Fibroblast of lung (primary cell): Measurements from ENCODE around the gene CRADD. TPM values are rescaled to one million over a fixed set of nuclear protein-coding genes. Genes with fewer than 3 reads are reported as not detected.

Source experiments
- DNase-seq, 2 donors: peaks; one replicate each; pipeline versions ENCODE4 v3.0.0 to v3.0.0-alpha.2; 2010; ENCODE audit warnings: low read depth in 2 of 2
- H2AFZ ChIP-seq: 2 replicates; pipeline ENCODE4 v1.5.1; 2012; ENCODE audit warnings: low read length, control low read depth, inconsistent platforms
- H3K27ac ChIP-seq: 2 replicates; pipeline ENCODE4 v1.5.1; 2011; ENCODE audit warnings: low read length, control low read depth; ENCODE audit not compliant: insufficient read depth
- H3K27me3 ChIP-seq: 2 replicates; pipeline ENCODE4 v1.5.1; 2011; ENCODE audit warnings: mild to moderate bottlenecking, low read length; ENCODE audit not compliant: control insufficient read depth, insufficient read depth
- H3K36me3 ChIP-seq: 2 replicates; pipeline ENCODE4 v1.5.1; 2011; ENCODE audit warnings: low read length; ENCODE audit not compliant: control insufficient read depth, insufficient read depth
- H3K4me1 ChIP-seq: 2 replicates; pipeline ENCODE4 v1.5.1; 2011; ENCODE audit warnings: low read length; ENCODE audit not compliant: control insufficient read depth, insufficient read depth; ENCODE audit errors: extremely low read depth
- H3K4me2 ChIP-seq: 2 replicates; pipeline ENCODE4 v1.5.1; 2011; ENCODE audit warnings: low read length, control low read depth; ENCODE audit not compliant: insufficient read depth; ENCODE audit errors: extremely low read depth
- H3K4me3 ChIP-seq, 4 experiments: fragments of 200-600 bp in 1 of 4; sonication (generic) in 1 of 4; replicated peaks in 1 of 4; 2 replicates each; pipeline ENCODE4 v1.5.1; 2011 to 2016; ENCODE audit warnings: low read length in 4 of 4, low read depth in 3 of 4, mild to moderate bottlenecking in 3 of 4, control low read depth in 2 of 4, inconsistent platforms in 1 of 4, mixed read lengths in 1 of 4; ENCODE audit not compliant: insufficient read depth in 1 of 4; ENCODE audit errors: control extremely low read depth in 1 of 4
- H3K79me2 ChIP-seq: 2 replicates; pipeline ENCODE4 v1.5.1; 2012; ENCODE audit warnings: mild to moderate bottlenecking, low read length, inconsistent platforms; ENCODE audit not compliant: control insufficient read depth, insufficient read depth
- H3K9ac ChIP-seq: 2 replicates; pipeline ENCODE4 v1.5.1; 2011; ENCODE audit warnings: mild to moderate bottlenecking, low read length, control low read depth; ENCODE audit not compliant: insufficient read depth
- H3K9me3 ChIP-seq: 2 replicates; pipeline ENCODE4 v1.5.1; 2012; ENCODE audit warnings: low read depth, low read length; ENCODE audit not compliant: control insufficient read depth, insufficient read depth
- H4K20me1 ChIP-seq: 2 replicates; pipeline ENCODE4 v1.5.1; 2011; ENCODE audit warnings: low read length; ENCODE audit not compliant: control insufficient read depth, insufficient read depth; ENCODE audit errors: extremely low read depth
- EZH2 ChIP-seq: IDR thresholded peaks from 2 replicates; pipeline ENCODE4 v1.5.1; 2012; ENCODE audit warnings: low read length, control low read depth, mild to moderate bottlenecking; ENCODE audit errors: missing control alignments
- polyA plus RNA-seq, 2 donors: library from polyadenylated mRNA; depleted of rRNA in 1 of 2; stranded (reverse) in 1 of 2; unstranded in 1 of 2; fragments of >200 nt; gene quantifications; 2 replicates each; pipeline ENCODE4 v1.2.1, GENCODE V29; 2011 to 2012; ENCODE audit warnings: missing spikeins in 1 of 2
- total RNA-seq: library from RNA; depleted of rRNA; stranded (reverse); fragments of >200 nt; gene quantifications from 2 replicates; pipeline ENCODE4 v1.2.1, GENCODE V29; 2014
- TF ChIP-seq, protein P1 (sequence below), 2 donors: IDR thresholded peaks in 1 of 2; conservative IDR thresholded peaks in 1 of 2; 1 replicate in 1 of 2; 2 replicates in 1 of 2; pipeline ENCODE4 v1.5.1; 2011 to 2012; ENCODE audit warnings: low read length in 2 of 2, control low read depth in 1 of 2, inconsistent platforms in 1 of 2, low read depth in 1 of 2, mild to moderate bottlenecking in 1 of 2

The CRADD gene
- total and polyA plus RNA-seq, 2 donors (not counting 1 experiment from before 2014, with no cell fraction given), result 13.5 to 21.1 TPM

GRCh38 chr12:93829016-93829415 lies 151.8 kb downstream of the CRADD start:
- H3K4me1 ChIP-seq, result peaks cover 14% of the 10 kb centered on the region
- no peaks in the 10 kb centered on the region for H3K36me3 ChIP-seq
- peak overlapping the region; percentile 14 for H2AFZ ChIP-seq
- no peak for TF ChIP-seq EZH2
- TF ChIP-seq, protein P1, sequence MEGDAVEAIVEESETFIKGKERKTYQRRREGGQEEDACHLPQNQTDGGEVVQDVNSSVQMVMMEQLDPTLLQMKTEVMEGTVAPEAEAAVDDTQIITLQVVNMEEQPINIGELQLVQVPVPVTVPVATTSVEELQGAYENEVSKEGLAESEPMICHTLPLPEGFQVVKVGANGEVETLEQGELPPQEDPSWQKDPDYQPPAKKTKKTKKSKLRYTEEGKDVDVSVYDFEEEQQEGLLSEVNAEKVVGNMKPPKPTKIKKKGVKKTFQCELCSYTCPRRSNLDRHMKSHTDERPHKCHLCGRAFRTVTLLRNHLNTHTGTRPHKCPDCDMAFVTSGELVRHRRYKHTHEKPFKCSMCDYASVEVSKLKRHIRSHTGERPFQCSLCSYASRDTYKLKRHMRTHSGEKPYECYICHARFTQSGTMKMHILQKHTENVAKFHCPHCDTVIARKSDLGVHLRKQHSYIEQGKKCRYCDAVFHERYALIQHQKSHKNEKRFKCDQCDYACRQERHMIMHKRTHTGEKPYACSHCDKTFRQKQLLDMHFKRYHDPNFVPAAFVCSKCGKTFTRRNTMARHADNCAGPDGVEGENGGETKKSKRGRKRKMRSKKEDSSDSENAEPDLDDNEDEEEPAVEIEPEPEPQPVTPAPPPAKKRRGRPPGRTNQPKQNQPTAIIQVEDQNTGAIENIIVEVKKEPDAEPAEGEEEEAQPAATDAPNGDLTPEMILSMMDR (conservative IDR thresholded peaks at IDR 0.05 in 1 of 2, IDR thresholded peaks at IDR 0.05 in 1 of 2; ENCODE audit: low read depth in 1 of 2, low read length in 2 of 2), result no peak
- H3K27me3 ChIP-seq, result no peaks in the 10 kb centered on the region
- DNase-seq, result no peak
- no peak overlapping the region for H3K4me2 ChIP-seq
- H3K4me3 ChIP-seq, result no peak overlapping the region
- H3K27ac ChIP-seq, result no peak overlapping the region
- no peaks in the 10 kb centered on the region for H4K20me1 ChIP-seq
- H3K9ac ChIP-seq, result no peak overlapping the region
- H3K79me2 ChIP-seq, result no peaks in the 10 kb centered on the region
- H3K9me3 ChIP-seq, result no peaks in the 10 kb centered on the region

GRCh38 chr12:93831374-93831773 lies 154.2 kb downstream of the CRADD start:
- no peak overlapping the region for H3K4me2 ChIP-seq
- no peaks in the 10 kb centered on the region for H3K36me3 ChIP-seq
- no peak overlapping the region for H2AFZ ChIP-seq
- peaks cover 6% of the 10 kb centered on the region for H3K4me1 ChIP-seq
- DNase-seq, result no peak
- no peak overlapping the region for H3K27ac ChIP-seq
- H3K4me3 ChIP-seq, result no peak overlapping the region
- H4K20me1 ChIP-seq, result no peaks in the 10 kb centered on the region
- no peaks in the 10 kb centered on the region for H3K9me3 ChIP-seq
- H3K9ac ChIP-seq, result no peak overlapping the region
- no peak for TF ChIP-seq EZH2
- TF ChIP-seq, protein P1 (conservative IDR thresholded peaks at IDR 0.05 in 1 of 2, IDR thresholded peaks at IDR 0.05 in 1 of 2; ENCODE audit: low read depth in 1 of 2, low read length in 2 of 2), result no peak
- H3K27me3 ChIP-seq, result no peaks in the 10 kb centered on the region
- H3K79me2 ChIP-seq, result no peaks in the 10 kb centered on the region

- Histone ChIP-seq H3K4me2 (peak overlapping the region; percentile 8), H3K27me3 (no peaks in the 10 kb centered on the region), H3K4me3 (no peak overlapping the region), H4K20me1 (no peaks in the 10 kb centered on the region), H3K9me3 (no peaks in the 10 kb centered on the region), H3K4me1 (peaks cover 5% of the 10 kb centered on the region), H3K9ac (no peak overlapping the region), H3K36me3 (no peaks in the 10 kb centered on the region), H3K79me2 (no peaks in the 10 kb centered on the region), H2AFZ (no peak overlapping the region), H3K27ac (no peak overlapping the region)
- no peak for TF ChIP-seq EZH2
- TF ChIP-seq, protein P1 (conservative IDR thresholded peaks at IDR 0.05 in 1 of 2, IDR thresholded peaks at IDR 0.05 in 1 of 2; ENCODE audit: low read depth in 1 of 2, low read length in 2 of 2), result no peak
- DNase-seq, result peak; percentile 36 to 39
These were observed 155.0 kb downstream of the CRADD start for GRCh38 chr12:93832131-93832530.
